HCT116 (cell line): ENCODE measurements around the gene NKPD1. TPM values are rescaled to one million over a fixed set of nuclear protein-coding genes. Genes with fewer than 3 reads are reported as not detected.

Experiments used
- ATAC-seq: fragments of 200-7000 bp; cut with Tn5 transposase; 2 replicates; pipeline ENCODE4 v1.9.1; 2020; ENCODE audit warnings: mild to moderate bottlenecking, moderate library complexity
- BruUV-seq: library from RNA; stranded (reverse); fragments of 400-500 nt; replicated peaks from 2 replicates; lab custom pipeline; 2021; lab: Mats Ljungman, UMichigan
- CTCF ChIA-PET: fragments of 300-600 bp; sonication (Branson Sonifier 250); formaldehyde crosslinking; loops from one replicate; lab custom pipeline; 2021; ENCODE audit warnings: antibody characterized with exemption; lab: Charles Lee
- POLR2A ChIA-PET: fragments of 300-600, 350-600 bp; sonication (Branson Sonifier 250); formaldehyde crosslinking; loops from one replicate; lab custom pipeline; 2021; ENCODE audit warnings: antibody characterized with exemption; lab: Charles Lee
- RAD21 ChIA-PET, 2 experiments: fragments of 300-600 bp; sonication (Branson Sonifier 250); formaldehyde crosslinking; loops; one replicate each; lab custom pipeline; 2023; ENCODE audit warnings: low total read pairs in 2 of 2; ENCODE audit not compliant: uncharacterized antibody in 2 of 2, unreplicated experiment in 2 of 2, low non-redundant PET in 1 of 2; lab: Charles Lee
- DNase-seq: peaks from one replicate; pipeline ENCODE4 v3.0.0-alpha.2; 2010; ENCODE audit warnings: low read depth, low spot score
- H2AFZ ChIP-seq: fragments of 200-600 bp; shearing (Covaris generic), sonication (generic); 2 replicates; pipeline ENCODE4 v1.6.1; 2017; ENCODE audit warnings: low read depth, mixed run types, mixed read lengths, antibody characterized with exemption, low read length; ENCODE audit not compliant: poor library complexity, severe bottlenecking
- H3K27ac ChIP-seq: 2 replicates; pipeline ENCODE4 v1.5.1; 2012; ENCODE audit warnings: low read depth, low read length
- H3K27me3 ChIP-seq: fragments of 200-600 bp; sonication (generic); 2 replicates; pipeline ENCODE4 v1.6.1; 2016; ENCODE audit warnings: mixed run types, low read length, mixed read lengths; ENCODE audit not compliant: insufficient read depth
- H3K36me3 ChIP-seq, 2 experiments: fragments of 200-500 bp in 1 of 2; fragments of 200-600 bp in 1 of 2; sonication (Bioruptor generic) in 1 of 2; sonication (generic) in 1 of 2; 2 replicates each; pipeline versions ENCODE4 v1.5.1 to v1.6.1; 2014 to 2016; ENCODE audit warnings: low read length in 2 of 2, inconsistent platforms in 1 of 2, mixed read lengths in 1 of 2, mixed run types in 1 of 2; ENCODE audit not compliant: insufficient read depth in 2 of 2, control insufficient read depth in 1 of 2
- H3K4me1 ChIP-seq, 2 experiments: fragments of 200-600 bp in 1 of 2; sonication (generic) in 1 of 2; 2 replicates each; pipeline versions ENCODE4 v1.5.1 to v1.6.1; 2012 to 2017; ENCODE audit warnings: low read length in 2 of 2, inconsistent platforms in 1 of 2, mild to moderate bottlenecking in 1 of 2, mixed read lengths in 1 of 2, mixed run types in 1 of 2, moderate library complexity in 1 of 2; ENCODE audit not compliant: insufficient read depth in 2 of 2, control insufficient read depth in 1 of 2
- H3K4me2 ChIP-seq: fragments of 200-600 bp; sonication (generic); 2 replicates; pipeline ENCODE4 v1.6.1; 2017; ENCODE audit warnings: mixed run types, low read length, mixed read lengths
- H3K4me3 ChIP-seq, 2 experiments: fragments of 200-600 bp in 1 of 2; sonication (generic) in 1 of 2; replicated peaks in 1 of 2; 2 replicates each; pipeline ENCODE4 v1.5.1; 2011 to 2016; ENCODE audit warnings: low read length in 2 of 2, control low read depth in 1 of 2, low read depth in 1 of 2, mild to moderate bottlenecking in 1 of 2, mixed read lengths in 1 of 2, mixed run types in 1 of 2
- H3K79me2 ChIP-seq: fragments of 200-600 bp; sonication (generic); 2 replicates; pipeline ENCODE4 v1.6.1; 2017; ENCODE audit warnings: mild to moderate bottlenecking, mixed run types, low read length, moderate library complexity, mixed read lengths; ENCODE audit not compliant: insufficient read depth
- H3K9ac ChIP-seq: fragments of 200-600 bp; sonication (generic); 2 replicates; pipeline ENCODE4 v1.6.1; 2016; ENCODE audit warnings: low read length, mixed read lengths
- H3K9me2 ChIP-seq: fragments of 200-600 bp; sonication (generic), shearing (Covaris generic); 2 replicates; pipeline ENCODE4 v1.6.1; 2017; ENCODE audit warnings: mixed run types, mild to moderate bottlenecking, moderate library complexity; ENCODE audit not compliant: insufficient read depth
- H3K9me3 ChIP-seq, 2 experiments: fragments of 200-500 bp in 1 of 2; fragments of 200-600 bp in 1 of 2; sonication (Bioruptor generic) in 1 of 2; sonication (generic) in 1 of 2; 2 replicates each; pipeline ENCODE4 v1.6.1; 2014 to 2017; ENCODE audit warnings: low read length in 2 of 2, mixed read lengths in 2 of 2, inconsistent platforms in 1 of 2, low read depth in 1 of 2, mild to moderate bottlenecking in 1 of 2, mixed run types in 1 of 2, moderate library complexity in 1 of 2; ENCODE audit not compliant: control insufficient read depth in 1 of 2, insufficient read depth in 1 of 2
- H4K20me1 ChIP-seq: fragments of 200-600 bp; sonication (generic), shearing (Covaris generic); 2 replicates; pipeline ENCODE4 v1.6.1; 2017; ENCODE audit warnings: mixed run types, mild to moderate bottlenecking, moderate library complexity; ENCODE audit not compliant: insufficient read depth
- CBX3 ChIP-seq: IDR thresholded peaks from 2 replicates; pipeline ENCODE4 v1.6.1; 2012; ENCODE audit warnings: low read depth
- CEBPB ChIP-seq: IDR thresholded peaks from 2 replicates; pipeline ENCODE4 v1.6.1; 2012; ENCODE audit warnings: low read depth
- EGR1 ChIP-seq: IDR thresholded peaks from 2 replicates; pipeline ENCODE4 v1.6.1; 2012; ENCODE audit warnings: low read depth
- ELF1 ChIP-seq: IDR thresholded peaks from 2 replicates; pipeline ENCODE4 v1.6.1; 2012; ENCODE audit warnings: low read depth, borderline replicate concordance
- EZH2 ChIP-seq: fragments of 200-600 bp; sonication (generic); IDR thresholded peaks from 2 replicates; pipeline ENCODE4 v1.6.1; 2017; ENCODE audit warnings: antibody characterized with exemption, mixed run types
- EZH2phosphoT487 ChIP-seq: fragments of 200-600 bp; IDR thresholded peaks from 2 replicates; pipeline ENCODE4 v1.6.1; 2018; ENCODE audit warnings: antibody characterized with exemption, borderline replicate concordance
- FOSL1 ChIP-seq: IDR thresholded peaks from 2 replicates; pipeline ENCODE4 v1.6.1; 2012; ENCODE audit warnings: low read depth
- MAX ChIP-seq: IDR thresholded peaks from 2 replicates; pipeline ENCODE4 v1.6.1; 2012
- POLR2A ChIP-seq: IDR thresholded peaks from 2 replicates; pipeline ENCODE4 v1.7.0; 2011; ENCODE audit warnings: borderline replicate concordance; ENCODE audit not compliant: insufficient read depth, insufficient read length; ENCODE audit errors: extremely low read depth
- POLR2AphosphoS5 ChIP-seq: IDR thresholded peaks from 2 replicates; pipeline ENCODE4 v1.6.1; 2011; ENCODE audit warnings: mild to moderate bottlenecking, low read depth, low read length, moderate library complexity
- RAD21 ChIP-seq: IDR thresholded peaks from 2 replicates; pipeline ENCODE4 v1.6.1; 2012; ENCODE audit warnings: low read depth, mild to moderate bottlenecking
- REST ChIP-seq: IDR thresholded peaks from 2 replicates; pipeline ENCODE4 v1.6.1; 2012; ENCODE audit warnings: low read depth
- SIN3A ChIP-seq: IDR thresholded peaks from 2 replicates; pipeline ENCODE4 v1.6.1; 2012; ENCODE audit warnings: low read depth
- SRF ChIP-seq: IDR thresholded peaks from 2 replicates; pipeline ENCODE4 v1.6.1; 2012; ENCODE audit warnings: low read depth
- YY1 ChIP-seq: IDR thresholded peaks from 2 replicates; pipeline ENCODE4 v1.6.1; 2011; ENCODE audit warnings: low read length, low read depth, moderate library complexity, mild to moderate bottlenecking; ENCODE audit not compliant: insufficient replicate concordance; ENCODE audit errors: extremely low read depth
- ZFX ChIP-seq: fragments of 450-650 bp; IDR thresholded peaks from 2 replicates; pipeline ENCODE4 v1.6.1; 2017
- ZNF274 ChIP-seq: fragments of 200-500 bp; sonication (Bioruptor generic); IDR thresholded peaks from 2 replicates; pipeline ENCODE4 v1.6.1; 2014; ENCODE audit warnings: mild to moderate bottlenecking, low read depth, low read length, inconsistent platforms
- intact Hi-C: fragments of 100-400 bp; cut with micrococcal nuclease; formaldehyde crosslinking; loops from 2 replicates; pipeline ENCODE4 v1.10.0; 2022
- total RNA-seq: library from RNA; stranded (reverse); gene quantifications from one replicate; pipeline ENCODE4 v1.2.1, GENCODE V29; 2021; ENCODE audit not compliant: unreplicated experiment
- TF ChIP-seq, protein P1 (sequence below): IDR thresholded peaks from 2 replicates; pipeline ENCODE4 v1.6.1; 2011; ENCODE audit warnings: mild to moderate bottlenecking, low read length, moderate library complexity; ENCODE audit not compliant: insufficient replicate concordance; ENCODE audit errors: extremely low read depth

Gene NKPD1
- total RNA-seq, 1 experiment from 2014 or later: 0.64 TPM

DNA sequence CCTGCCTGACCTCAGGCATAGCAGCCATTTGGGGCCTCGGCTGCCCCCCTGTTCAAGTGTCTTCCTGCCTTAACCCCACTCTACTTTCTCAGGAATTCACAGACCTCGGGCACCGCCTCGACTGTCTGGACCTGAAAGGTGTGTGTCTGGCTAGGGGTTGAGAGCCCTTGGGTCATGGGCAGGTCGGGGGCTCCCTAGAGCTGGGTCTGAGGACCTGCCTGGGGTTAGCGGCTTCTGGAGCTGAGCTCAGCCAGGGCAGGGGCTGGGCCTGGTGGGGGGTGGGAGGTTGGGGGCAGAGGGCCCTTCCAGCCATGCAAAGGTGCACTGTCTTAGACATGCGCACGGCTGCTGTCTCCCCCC lies 20.7 kb downstream of the NKPD1 start:
- no peaks in the 10 kb centered on the region for H3K27me3 ChIP-seq
- H3K79me2 ChIP-seq: peaks cover 28% of the 10 kb centered on the region; the same call in 1 of the 2 replicates
- no peak for ATAC-seq
- H3K4me2 ChIP-seq: no peak overlapping the region
- peaks cover 0 to 3% of the 10 kb centered on the region in 2 experiments; a peak in 2 of 4 replicates for H3K4me1 ChIP-seq
- ChIA-PET CTCF (no interaction called here), RAD21 (no interaction called here), POLR2A (no interaction called here)
- no peak overlapping the region for H3K27ac ChIP-seq
- DNase-seq: no peak
- H3K9ac ChIP-seq: no peak overlapping the region
- H2AFZ ChIP-seq: no peak overlapping the region
- H3K9me2 ChIP-seq: no peaks in the 10 kb centered on the region
- no peaks in the 10 kb centered on the region for H3K9me3 ChIP-seq
- intact Hi-C loops: no loop called here
- BruUV-seq: no TSS peak
- TF ChIP-seq REST (no peak), ZNF274 (no peak), CEBPB (no peak), EGR1 (no peak), SIN3A (no peak), ELF1 (no peak), YY1 (no peak), MAX (no peak), RAD21 (no peak), POLR2A (no peak), CBX3 (no peak), EZH2phosphoT487 (no peak), FOSL1 (no peak), POLR2AphosphoS5 (no peak), EZH2 (no peak), ZFX (no peak), SRF (no peak)
- TF ChIP-seq, protein P1, sequence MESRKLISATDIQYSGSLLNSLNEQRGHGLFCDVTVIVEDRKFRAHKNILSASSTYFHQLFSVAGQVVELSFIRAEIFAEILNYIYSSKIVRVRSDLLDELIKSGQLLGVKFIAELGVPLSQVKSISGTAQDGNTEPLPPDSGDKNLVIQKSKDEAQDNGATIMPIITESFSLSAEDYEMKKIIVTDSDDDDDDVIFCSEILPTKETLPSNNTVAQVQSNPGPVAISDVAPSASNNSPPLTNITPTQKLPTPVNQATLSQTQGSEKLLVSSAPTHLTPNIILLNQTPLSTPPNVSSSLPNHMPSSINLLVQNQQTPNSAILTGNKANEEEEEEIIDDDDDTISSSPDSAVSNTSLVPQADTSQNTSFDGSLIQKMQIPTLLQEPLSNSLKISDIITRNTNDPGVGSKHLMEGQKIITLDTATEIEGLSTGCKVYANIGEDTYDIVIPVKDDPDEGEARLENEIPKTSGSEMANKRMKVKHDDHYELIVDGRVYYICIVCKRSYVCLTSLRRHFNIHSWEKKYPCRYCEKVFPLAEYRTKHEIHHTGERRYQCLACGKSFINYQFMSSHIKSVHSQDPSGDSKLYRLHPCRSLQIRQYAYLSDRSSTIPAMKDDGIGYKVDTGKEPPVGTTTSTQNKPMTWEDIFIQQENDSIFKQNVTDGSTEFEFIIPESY: no peak
- H3K4me3 ChIP-seq: no peak overlapping the region
- H4K20me1 ChIP-seq: no peaks in the 10 kb centered on the region
- H3K36me3 ChIP-seq: no peaks in the 10 kb centered on the region; a peak in 1 of 4 replicates
